Fibroblast of peridontal ligament (primary cell): ENCODE measurements around the gene DIPK1B.
"Not testable (repeated sequence)": the region's sequence is repeated elsewhere in the genome, so short reads cannot be mapped to it uniquely, and the experiment has no call there.

Experiments used
- DNase-seq: peaks from one replicate; pipeline ENCODE4 v3.0.0-alpha.2; 2010; ENCODE audit errors: extremely low read depth

The DIPK1B gene

DNA sequence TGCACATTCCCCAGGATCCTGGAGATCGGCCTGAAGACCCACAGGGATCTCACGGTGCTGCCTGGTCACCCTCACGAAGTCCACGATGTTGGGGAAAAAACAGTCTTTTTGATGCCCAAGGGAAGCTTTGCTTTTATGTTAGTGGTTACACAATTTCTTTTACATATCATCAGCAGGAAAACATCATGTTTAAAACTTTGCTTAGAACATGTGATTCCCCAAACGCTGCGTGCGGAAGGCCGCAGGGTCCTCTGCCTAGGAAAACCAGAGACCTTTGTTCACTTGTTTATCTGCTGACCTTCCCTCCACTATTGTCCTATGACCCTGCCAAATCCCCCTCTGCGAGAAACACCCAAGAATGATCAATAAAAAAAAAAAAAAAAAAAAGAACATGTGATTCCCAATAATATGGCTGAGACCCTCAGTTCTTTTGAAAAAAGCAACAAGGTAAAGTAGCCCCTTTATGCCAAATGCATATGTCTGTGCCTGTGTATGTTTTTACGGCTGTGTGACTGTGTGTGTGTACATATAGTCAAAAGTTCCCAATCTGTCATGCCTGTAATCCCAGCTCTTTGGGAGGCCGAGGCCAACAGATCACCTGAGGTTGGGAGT lies 13.6 kb upstream of the DIPK1B start:
- DNase-seq: no peak

DNA sequence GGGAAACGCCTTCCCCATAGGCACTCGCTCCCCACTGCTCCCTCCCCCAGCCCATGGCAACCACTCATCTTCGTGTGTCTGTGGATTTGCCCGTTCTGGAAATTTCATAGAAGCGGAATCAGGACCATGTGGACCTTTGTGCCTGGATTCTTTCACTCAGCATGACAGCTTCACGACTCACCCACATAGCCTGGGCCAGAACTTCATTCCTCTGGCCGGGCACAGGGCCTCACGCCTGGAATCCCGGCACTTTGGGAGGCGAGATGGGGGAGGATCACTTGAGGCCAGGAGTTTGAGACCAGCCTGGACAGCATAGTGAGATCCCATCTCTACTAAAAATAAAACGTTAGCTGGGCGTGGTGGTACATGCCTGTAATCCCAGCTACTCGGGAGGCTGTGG lies 12.1 kb upstream of the DIPK1B start:
- DNase-seq: peak; percentile 58

DNA sequence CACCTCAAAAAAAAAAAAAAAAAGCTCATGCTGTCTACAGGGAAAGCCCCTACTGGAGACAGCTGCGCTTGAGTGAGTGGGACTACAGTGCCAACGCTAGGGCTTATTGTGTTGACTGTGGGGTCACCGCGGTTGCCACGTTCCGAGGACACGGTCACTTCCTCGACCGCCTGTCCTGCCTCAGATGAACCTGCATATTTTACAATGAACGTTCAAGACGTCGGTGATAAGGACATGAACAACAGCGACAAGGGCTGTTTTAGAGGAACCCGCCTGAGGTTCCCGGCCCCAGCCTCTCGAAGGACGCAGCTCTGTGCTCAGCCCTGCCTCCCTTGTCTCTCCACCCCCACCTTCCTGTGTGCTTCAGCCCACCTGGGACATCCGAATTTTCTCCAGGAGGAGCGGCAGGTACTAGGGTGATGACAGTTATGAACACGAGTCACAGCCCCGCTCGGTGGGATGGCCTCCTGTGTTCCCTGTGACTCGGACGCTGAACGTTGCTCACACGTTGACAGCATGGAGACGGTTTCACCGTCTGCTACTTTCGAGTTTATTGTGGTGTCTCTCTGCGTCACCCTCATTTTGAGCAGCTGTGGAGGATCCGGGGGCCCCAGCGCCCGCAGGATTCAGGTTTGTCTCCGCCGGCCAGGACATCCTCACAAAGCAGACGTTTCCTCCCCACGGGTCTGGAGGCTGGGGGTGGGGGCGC lies 11.3 kb upstream of the DIPK1B start:
- DNase-seq: no peak

DNA sequence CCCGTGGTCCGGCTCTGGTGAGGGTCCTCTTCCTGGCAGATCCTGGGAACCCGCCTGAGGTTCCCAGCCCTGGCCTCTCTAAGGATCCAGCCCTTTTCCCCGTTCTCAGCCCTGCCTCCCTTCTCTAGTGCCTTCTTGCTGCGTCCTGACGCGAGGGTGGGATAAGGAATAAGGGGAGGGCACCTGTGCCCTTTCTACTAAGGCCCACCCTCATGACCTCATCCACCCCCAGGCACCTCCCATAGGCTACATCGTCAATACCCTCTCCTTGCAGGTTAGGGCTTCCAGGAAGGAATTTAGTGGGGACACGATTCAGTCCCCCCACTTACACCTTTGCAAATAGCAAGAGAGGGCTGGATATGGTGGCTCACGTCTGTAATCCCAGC lies 10.7 kb upstream of the DIPK1B start:
- no peak for DNase-seq

DNA sequence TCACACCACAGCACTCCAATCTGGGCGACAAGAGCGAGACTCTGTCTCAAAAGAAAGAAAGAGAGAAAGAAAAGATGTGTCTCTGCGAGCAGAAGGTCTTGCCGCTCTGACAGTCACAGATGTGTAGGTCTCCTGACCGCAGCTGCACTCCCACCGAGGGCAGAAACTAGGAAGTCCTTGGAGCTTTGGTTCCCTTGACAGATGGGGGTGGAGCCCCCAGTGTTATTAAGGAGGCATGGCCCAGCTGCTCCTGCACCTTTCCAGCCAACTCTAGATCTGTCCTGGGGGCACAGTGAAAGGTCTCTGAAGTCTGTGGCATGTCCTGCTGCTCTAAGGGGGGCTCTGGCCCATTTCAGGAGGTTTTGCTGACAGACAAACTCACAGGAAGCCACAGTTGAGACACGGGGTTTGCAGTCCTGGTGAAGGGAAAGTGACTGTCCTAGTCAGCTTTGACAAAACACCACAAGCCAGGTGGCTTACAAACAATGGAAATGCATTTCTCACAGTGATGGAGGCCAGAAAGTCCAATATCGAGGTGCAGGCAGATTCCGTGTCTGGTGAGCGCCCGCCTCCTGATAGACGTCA lies 9.0 kb upstream of the DIPK1B start:
- no peak for DNase-seq

DNA sequence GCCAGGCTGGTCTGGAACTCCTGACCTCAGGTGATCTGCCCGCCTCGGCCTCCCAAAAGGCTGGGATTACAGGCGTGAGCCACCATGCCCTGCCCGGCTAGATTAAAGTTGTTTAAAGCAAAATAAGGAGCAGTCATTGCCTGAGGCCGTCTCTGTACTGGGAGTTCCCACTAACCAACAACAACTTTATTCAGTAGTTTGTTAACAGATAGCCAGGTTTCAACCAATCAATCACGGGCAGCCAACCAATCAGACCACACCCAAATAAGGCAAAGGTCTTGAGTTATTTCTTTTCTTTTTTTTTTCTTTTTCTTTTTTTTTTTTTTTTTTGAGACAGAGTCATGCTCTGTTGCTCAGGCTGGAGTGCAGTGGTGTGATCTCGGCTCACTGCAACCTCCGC lies 7.6 kb upstream of the DIPK1B start:
- DNase-seq: not testable (repeated sequence)

DNA sequence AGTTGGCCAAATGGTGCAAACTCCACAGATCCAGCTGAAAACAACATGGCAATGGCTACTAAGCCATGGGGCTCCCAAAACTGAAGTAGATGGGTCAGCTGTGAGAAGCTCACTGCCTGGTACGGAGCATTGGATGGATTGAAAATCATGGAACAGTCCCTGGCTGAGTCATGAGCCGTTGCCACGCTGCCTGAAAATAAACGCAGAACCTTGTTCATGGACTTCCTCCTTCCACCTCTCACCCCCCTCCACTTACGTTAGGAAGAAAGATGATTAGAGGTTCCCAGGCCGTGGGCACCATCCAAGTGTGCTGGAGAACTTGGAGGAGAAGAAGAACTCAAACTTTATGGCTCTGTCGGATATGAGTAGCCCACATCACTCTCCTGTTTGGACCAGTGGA lies 6.8 kb upstream of the DIPK1B start:
- DNase-seq: no peak

DNA sequence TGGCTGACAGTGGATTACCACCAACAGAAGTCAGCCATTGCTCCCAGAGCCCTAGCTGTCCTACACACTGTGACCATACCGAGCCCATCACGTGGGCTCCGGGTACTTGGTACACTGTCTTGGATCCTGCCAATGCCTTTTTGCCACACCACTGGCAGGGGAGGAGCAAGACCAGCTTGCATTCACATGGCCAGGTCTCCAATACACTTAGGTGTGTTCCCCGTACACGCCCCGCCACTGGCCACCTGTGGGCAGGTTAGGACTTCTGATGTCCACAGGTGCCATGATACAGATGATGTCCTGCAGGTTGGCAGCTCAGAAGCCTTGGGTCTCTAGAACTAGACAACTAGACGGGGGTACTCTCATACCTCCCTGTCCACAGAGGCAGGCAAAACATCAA lies 5.4 kb upstream of the DIPK1B start:
- no peak for DNase-seq

DNA sequence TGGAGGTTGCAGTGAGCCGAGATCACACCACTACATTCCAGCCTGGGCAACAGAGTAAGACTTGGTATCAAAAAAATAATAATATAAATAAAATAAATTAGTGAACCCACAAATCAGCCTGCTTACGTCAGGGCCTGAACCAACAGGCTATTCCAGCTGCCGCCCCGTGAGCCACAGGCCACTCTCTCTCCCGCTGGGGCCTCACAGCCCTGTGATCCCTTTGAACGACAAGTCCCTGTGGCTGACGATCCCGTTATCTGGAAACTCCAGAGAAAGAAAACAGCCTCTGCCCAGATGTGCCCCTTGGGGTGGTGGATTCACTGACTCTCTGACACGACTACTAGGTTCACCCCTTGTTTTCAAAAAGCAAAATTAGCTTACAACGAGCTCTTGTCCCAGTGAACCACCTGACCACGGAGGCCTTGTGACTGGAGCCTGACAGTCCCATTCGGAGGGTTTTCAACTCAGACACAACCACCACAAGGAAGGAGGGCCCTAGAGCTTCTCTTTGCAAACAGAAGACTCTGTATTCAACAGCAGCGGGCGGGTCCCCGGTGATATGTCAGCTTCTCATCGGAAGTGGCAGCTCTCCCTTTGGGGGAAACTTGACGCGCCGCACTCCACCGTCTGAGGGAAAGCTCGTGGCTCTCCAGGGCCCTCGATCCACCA lies 4.4 kb upstream of the DIPK1B start:
- DNase-seq: no peak

DNA sequence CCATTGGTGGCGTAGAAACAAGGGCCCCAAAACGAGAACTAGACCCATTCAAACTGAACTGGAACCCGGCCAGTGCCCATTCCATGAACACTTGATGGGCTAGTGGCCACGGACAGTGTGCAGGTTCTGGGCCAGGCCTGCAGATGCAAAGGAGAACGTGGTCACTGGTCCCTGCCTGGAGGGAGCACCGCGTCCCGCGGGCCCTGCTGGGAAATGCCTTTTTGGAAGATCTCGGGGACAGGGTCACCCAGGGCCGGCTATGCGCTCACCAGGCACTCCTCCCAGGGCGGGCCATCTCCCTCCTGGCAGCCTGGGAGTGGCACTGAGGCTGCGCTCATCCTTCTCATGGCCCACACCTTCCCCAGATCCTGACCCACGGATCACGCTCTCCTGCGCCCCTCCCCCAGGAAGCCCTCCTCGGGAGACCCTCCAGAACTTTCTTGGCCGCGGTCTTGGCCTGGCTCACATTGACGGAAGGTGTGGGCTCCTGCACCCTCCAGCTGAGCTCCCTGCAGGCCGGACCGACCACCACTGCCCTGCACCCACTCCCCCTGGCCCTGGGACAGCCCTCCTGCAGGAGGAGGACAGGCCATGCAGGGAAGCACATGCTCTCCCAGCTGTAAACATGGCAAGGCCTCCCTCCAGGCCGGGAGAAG lies 2.8 kb upstream of the DIPK1B start:
- no peak for DNase-seq

DNA sequence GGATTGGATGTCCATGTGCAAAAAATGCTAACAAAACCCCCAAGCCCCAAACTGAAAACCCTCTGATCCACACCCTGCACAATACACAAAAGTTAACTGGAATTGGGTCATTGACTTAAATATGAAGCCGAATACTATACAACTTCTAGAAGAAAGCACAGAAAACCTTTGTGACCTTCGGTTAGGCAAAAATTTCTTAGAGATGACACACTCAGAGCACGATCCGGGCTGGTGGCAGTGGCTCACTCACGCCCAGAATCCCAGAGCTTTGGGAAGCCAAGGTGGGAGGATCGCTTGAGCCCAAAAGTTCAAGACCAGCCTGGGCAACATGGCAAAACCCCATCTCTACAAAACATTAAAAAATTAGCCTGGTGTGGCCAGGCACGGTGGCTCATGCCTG lies 1.8 kb upstream of the DIPK1B start:
- DNase-seq: no peak

DNA sequence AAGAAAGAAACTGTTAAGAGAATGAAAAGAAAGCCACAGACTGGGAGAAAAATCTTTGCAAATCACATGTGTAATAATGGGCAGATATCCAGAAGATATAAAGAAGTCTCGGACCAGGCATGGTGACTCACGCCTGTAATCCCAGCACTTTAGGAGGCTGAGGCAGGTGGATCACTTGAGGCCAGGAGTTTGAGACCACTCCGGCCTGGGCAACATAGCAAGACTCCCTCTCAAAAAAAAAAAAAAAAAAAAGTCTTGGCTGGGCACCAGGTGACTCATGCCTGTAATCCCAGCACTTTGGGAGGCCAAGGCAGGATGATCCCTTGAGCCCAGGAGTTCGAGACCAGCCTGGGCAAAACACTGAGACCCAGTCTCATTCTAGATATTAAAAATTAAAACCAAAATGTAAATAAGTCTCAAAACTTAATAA lies 1.1 kb upstream of the DIPK1B start:
- not testable (repeated sequence) for DNase-seq

DNA sequence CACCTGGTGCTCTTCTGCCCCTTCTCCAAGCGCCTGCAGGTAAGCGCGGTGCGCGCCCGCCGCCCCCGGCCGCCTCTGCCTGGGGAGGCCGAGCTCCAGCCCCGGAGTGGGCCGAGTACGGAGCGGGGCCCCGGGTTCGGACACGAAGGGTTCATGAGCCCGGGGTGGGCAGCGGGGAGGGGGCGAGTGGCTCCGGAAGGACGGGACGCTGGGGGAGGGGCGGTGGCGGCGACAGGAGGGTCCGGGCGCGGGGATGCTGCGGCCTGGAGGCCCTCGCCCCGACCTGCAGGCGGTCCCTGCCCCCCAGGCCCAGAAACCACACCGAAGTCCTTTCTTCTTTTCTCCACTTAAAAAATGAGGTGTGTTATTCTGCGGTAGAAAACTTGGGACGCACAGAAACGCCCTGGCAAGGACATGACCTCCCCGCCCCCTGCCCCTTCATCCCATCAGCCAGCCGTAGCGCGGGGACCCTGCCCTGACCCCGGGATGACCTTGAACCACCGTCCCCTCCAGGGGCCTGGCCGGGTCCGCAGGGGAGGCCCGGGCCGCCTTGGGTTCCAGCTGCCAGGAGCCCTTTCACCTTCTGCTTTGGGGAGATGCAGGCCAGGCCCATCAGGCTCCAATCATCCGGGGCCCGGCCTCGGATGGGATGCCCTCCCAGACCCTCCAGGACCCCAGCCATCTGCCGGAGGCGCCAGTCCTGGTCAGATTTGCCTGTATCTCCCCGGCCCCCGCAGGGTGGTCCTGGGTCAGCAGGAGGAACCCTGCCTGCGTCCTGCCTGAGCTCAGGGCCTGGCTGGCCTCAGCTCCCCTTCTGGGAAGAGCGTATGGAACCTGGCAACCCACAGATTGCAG lies 545 bp downstream of the DIPK1B start:
- DNase-seq: no peak

DNA sequence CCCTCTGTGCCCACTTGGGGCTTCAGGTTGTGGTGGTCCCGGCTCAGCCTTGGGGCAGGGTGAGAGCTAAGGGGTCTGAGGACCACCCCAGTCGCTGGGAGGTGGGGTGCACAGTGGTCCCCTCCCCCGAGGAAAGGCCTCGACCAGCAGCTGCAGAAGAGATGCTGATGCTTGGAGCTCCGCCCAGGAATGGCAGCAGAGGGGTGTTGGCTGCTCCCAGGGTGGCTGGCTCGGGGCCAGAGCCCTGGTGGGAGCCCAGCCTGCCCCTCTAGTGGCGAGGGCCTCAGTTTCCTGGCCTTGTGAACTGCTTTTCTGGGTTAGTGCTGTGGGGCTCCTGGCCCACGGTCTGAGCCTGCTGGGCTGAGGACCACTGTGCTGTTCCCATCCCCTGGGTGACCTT lies 1.2 kb downstream of the DIPK1B start:
- no peak for DNase-seq

DNA sequence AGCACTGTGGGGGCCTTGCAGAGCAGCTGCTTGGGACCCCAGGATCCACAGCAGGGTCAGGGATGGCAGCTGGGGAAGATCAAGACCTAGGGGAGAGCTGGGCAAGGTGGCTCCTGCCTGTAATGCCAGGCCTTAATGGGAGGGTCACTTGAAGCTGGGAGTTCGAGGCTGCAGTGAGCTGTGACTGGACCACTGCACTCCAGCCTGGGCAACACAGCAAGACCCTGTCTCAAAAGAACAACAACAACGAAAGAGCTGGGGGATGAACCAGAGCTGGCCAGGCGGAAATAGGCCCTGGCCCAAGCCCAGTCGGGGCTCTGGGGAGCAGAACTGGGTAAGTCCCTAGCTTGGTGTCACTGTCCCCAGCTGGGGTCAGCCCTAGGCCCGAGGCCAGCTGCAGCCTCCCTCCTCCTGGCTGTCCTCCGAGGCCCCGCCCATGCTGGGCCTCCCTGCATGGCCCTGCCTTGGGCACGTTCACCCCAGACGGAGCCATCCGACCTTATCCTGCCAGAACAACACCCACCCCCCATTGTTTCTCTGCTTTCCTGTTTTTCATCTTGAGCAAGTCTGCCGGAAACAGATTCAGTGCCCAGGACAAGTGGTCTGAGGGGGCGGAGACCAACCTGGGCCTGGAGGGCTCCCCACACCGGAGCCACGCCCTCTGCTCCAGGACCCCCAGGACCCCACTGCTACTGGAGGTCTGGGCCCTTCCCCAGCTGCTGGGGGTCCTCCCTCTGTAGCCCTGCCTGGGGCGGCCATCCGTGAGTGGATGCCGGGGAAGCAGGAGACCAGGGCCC lies 1.9 kb downstream of the DIPK1B start:
- no peak for DNase-seq

DNA sequence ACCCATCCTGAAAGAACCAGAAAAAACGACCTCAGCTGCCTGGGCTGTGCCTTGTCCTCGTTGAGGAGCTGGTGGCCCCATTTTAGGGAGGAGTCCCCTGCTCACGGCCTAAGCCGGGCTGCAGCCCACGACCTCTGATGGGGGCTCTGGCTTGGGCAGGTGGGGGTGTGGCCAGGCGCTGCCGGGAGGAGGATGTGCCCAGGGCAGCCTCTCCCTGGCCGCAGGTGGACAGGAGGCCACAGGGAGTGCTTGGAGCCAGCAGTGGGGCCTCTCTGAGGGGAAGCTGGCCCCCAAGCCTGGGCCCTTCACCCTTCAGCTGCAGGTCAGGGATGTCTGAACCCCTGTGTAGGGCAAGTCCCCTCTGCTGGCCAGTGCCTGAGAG lies 2.5 kb downstream of the DIPK1B start:
- DNase-seq: no peak

DNA sequence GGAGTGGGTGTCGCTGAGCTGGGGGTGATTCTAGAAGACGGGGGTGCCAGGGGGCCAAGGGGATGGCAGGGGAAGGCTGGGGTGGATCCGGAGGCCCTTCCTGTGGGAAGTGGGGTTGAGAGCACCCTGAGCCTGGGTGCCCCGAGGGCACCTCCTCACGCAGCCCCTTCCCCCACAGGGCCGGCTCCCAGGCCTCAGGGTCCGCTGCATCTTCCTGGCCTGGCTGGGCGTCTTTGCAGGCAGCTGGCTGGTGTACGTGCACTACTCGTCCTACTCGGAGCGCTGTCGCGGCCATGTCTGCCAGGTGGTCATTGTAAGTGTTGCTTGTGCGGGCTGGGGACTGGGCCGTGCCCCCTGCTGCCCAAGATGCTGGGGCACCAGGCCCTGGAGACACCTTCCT lies 5.0 kb downstream of the DIPK1B start:
- DNase-seq: no peak

DNA sequence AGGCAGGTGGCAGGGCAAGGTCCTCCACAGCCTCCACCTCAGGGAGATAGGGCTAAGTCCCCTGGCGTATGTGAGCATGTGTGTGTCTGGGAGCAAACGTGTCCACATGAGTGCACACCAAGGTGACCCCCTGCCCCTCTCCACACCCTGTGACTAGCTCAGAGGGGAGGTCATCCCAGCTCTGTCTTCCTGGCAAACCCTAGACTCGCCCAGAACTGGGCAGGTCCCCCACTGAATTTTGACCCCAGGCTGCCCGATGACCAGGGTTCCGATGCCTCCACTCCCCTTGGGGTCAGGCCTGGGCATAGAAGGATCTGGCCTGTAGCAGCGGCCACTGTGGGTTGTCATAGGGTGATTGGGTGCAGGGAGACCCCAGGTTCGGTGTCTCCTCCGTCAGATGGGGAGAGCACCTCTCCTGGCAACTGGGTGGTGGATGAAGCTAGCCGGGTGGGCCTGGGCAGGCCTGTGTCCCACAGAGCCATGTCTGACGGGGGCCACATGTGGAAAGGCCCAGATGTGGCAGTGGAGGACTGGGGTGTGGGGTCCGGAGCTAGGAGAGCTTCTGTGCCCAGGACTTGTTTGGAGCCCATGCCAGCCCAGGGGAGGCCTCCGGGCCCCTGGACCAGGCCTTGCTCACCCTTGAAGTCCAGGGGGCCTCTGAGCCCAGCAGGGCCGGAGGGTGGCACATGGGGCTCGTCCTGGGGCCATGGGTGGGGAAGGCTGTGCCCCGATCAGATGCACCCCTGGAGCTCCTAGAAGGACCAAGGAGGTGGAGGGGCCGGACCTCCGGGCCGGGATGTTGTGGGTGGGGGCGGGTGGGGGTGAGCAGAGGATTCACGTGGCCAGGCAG lies 6.2 kb downstream of the DIPK1B start:
- no peak for DNase-seq

DNA sequence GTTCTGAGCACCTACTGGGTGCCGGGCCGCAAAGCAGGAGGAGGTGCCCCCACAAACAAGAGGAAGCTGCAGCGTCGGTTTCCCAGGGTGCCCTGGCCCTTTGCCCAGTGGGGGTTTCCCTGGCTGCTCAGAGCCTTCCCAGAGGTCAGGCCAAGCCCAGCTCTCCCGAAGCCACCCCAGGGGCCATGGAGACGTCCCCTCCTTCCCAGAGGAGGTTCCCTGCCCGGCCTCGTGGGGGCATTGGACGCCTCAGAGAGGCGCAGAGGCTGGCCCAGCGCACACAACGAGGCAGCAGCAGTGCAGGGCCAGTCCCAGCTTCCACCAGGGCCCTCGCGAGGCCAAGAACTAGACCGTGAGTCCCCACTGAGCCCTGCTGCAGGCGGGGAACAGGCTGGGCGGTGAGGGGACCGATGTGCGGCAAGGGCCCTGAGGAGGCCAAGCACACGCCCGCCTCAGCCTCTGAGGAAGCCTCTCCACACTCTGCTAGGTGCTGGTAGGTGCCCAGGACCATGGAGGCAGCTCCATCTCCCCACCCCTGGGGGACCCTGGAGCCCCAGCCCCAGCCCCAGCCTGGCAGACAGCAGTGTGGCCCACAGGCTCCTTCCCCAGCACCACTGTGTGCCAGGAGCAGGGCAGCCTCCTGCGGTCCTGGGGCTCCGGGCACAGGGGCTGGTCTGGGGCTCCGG lies 7.0 kb downstream of the DIPK1B start:
- DNase-seq: no peak
